ENCODE data around the gene WDR4. TPM values are rescaled to one million over a fixed set of nuclear protein-coding genes. Genes with fewer than 3 reads are reported as not detected.
"Not testable (repeated sequence)": the region's sequence is repeated elsewhere in the genome, so short reads cannot be mapped to it uniquely, and the experiment has no call there.

WDR4 gene
- total RNA-seq, 2 donors from 2014 or later = 8.0 to 37.9 TPM

DNA sequence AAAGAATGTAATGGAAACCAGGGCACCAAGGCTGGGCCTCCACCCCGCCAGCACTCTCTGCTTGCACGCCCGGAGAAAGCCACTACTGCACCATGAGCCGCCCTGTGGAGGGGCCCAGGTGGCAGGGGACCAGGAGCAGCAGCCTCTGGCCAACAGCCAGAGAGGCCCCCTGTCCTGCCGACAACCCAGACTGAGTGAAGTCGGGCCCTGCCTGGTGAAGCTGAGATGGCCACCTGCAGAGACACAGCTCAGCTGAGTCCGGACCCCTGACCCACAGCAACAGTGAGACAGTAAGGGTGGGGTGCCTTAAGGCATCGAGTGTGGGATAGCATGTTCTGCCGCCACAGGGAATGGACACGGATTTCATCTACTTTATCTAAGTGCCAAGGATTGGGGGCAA lies 28.9 kb downstream of the WDR4 start:
- DNase-seq (no peak), ATAC-seq (no peak)
- WGBS, 2 donors = 86 to 94% methylated on average over 6 to 10 of the region's 10 CpGs
- intact Hi-C loops (cut with DNase I) = no loop called here
- Histone ChIP-seq H3K4me1 (no peaks in the 10 kb centered on the region), H3K9me3 (no peaks in the 10 kb centered on the region), H3K27me3 (no peaks in the 10 kb centered on the region), H3K36me3 (replicated peaks in 1 of 2; ENCODE audit: insufficient read depth in 1 of 2, low read depth in 2 of 2) (peaks cover 5 to 45% of the 10 kb centered on the region in 2 donors), H3K4me3 (no peak overlapping the region), H3K27ac (no peak overlapping the region)
- no peak for TF ChIP-seq POLR2A (IDR thresholded peaks at IDR 0.05)
- TF ChIP-seq, protein P1, sequence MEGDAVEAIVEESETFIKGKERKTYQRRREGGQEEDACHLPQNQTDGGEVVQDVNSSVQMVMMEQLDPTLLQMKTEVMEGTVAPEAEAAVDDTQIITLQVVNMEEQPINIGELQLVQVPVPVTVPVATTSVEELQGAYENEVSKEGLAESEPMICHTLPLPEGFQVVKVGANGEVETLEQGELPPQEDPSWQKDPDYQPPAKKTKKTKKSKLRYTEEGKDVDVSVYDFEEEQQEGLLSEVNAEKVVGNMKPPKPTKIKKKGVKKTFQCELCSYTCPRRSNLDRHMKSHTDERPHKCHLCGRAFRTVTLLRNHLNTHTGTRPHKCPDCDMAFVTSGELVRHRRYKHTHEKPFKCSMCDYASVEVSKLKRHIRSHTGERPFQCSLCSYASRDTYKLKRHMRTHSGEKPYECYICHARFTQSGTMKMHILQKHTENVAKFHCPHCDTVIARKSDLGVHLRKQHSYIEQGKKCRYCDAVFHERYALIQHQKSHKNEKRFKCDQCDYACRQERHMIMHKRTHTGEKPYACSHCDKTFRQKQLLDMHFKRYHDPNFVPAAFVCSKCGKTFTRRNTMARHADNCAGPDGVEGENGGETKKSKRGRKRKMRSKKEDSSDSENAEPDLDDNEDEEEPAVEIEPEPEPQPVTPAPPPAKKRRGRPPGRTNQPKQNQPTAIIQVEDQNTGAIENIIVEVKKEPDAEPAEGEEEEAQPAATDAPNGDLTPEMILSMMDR (IDR thresholded peaks at IDR 0.05) = no peak

DNA sequence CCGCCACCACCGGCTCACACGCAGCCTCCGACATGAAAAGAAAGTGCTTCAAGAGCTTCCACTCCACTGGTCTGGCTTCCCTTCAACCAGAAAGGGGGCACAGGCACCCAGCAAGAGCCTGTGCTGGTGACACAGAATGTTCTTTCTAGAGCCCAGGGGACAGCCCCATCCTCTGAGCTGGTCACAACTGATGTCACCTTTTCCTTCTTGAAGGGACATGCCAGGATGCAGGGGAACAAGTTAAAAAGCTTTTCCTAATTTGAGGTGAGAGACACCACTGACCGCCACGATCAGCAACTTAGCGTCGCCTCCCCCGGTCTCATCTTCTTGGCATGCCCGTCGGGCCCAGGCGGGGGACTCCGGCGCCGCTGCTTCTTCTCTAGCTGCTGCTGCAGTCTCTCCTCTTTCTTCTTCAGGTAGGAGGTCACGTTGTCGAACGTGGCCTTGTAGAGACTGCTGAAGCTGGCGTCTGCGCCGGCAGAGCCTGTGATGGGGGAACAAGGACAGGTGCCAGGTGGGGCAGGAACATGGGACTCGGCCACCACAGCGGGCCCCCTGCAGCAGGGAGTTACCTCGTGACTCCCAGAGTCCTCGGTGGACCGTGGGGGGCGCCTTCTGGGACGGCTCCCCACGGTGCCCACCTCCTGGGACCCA lies 29.5 kb downstream of the WDR4 start:
- no peak for ATAC-seq
- H3K27ac ChIP-seq = no peak overlapping the region
- TF ChIP-seq, protein P1 (IDR thresholded peaks at IDR 0.05) = no peak
- no peak for TF ChIP-seq POLR2A (IDR thresholded peaks at IDR 0.05)
- H3K36me3 ChIP-seq (replicated peaks in 1 of 2; ENCODE audit: insufficient read depth in 1 of 2, low read depth in 2 of 2) = peaks cover 0 to 39% of the 10 kb centered on the region in 2 donors
- no peak for DNase-seq
- H3K9me3 ChIP-seq = no peaks in the 10 kb centered on the region
- WGBS, 2 donors = 87 to 97% methylated on average over 22 to 23 of the region's 29 CpGs
- no peaks in the 10 kb centered on the region for H3K27me3 ChIP-seq
- intact Hi-C loops (cut with DNase I) = no loop called here
- no peak overlapping the region for H3K4me3 ChIP-seq
- H3K4me1 ChIP-seq = no peaks in the 10 kb centered on the region

DNA sequence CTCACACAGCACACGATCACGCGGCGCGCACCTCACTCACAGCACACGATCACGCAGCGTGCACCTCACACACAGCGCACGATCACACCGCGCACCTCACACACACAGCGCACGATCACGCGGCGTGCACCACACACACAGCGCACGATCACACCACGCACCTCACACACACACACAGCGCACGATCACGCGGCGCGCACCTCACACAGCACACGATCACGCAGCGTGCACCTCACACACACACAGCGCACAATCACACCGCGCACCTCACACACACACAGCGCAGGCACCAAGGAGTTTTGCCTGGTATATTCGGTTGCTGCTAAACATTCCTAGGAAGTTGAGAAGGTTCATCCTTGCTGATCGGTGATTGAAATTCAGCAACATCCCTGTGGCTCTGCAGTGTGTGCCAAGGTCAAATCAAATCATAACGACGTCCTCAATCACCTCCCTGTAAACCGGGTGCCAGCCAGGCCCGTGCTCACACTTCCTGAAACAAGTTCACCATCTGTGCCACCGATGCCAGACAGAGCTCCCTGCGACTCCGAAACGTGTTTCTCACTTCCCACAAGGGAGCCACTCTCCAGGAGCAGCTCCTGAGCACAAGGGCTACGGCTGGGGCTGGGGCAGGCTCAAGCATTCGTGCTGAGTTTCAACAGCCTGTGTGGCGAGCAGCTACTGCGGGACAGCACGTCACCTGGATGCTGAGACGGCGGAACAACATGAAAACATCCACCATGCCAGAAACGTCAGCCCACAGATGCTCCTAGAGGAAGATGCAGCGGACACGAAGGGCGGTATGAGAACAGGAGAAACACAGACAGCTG lies 30.2 kb downstream of the WDR4 start:
- Histone ChIP-seq H3K4me1 (no peaks in the 10 kb centered on the region), H3K9me3 (no peaks in the 10 kb centered on the region), H3K27ac (no peak overlapping the region), H3K36me3 (replicated peaks in 1 of 2; ENCODE audit: insufficient read depth in 1 of 2, low read depth in 2 of 2) (peaks cover 0 to 33% of the 10 kb centered on the region in 2 donors), H3K27me3 (no peaks in the 10 kb centered on the region), H3K4me3 (no peak overlapping the region)
- ATAC-seq = no peak
- DNase-seq = no peak
- no peak for TF ChIP-seq POLR2A (IDR thresholded peaks at IDR 0.05)
- TF ChIP-seq, protein P1 (IDR thresholded peaks at IDR 0.05) = no peak
- intact Hi-C loops (cut with DNase I) = no loop called here
- WGBS, 2 donors = 87 to 91% methylated on average over 49 to 54 of the region's 54 CpGs

DNA sequence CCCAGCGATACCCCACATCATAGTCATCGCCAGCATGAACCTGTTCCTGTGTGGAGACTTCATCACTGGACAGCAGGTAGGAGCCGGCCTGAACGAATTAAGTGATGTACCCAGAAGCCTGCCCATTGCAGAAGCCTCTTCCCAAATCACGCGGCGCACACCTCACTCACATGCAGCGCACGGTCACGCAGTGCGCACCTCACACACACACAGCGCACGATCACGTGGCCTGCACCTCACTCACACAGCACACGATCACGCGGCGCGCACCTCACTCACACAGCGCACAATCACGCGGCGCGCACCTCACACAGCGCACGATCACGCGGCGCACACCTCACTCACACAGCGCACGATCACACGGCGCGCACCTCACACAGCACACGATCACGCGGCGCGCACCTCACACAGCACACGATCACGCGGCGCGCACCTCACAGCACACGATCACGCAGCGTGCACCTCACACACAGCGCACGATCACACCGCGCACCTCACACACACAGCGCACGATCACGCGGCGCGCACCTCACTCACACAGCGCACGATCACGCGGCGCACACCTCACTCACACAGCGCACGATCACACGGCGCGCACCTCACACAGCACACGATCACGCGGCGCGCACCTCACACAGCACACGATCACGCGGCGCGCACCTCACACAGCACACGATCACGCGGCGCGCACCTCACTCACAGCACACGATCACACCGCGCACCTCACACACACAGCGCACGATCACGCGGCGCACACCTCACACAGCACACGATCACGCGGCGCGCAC lies 31.0 kb downstream of the WDR4 start:
- H3K9me3 ChIP-seq; intact Hi-C loops (cut with DNase I); H3K4me1 ChIP-seq; ATAC-seq; H3K4me3 ChIP-seq; DNase-seq; H3K27ac ChIP-seq; H3K27me3 ChIP-seq: not testable (repeated sequence)
- 93% methylated on average over 54 to 57 of the region's 95 CpGs for WGBS, 2 donors
- H3K36me3 ChIP-seq (replicated peaks in 1 of 2; ENCODE audit: insufficient read depth in 1 of 2, low read depth in 2 of 2) = peaks cover 0 to 25% of the 10 kb centered on the region in 2 donors

DNA sequence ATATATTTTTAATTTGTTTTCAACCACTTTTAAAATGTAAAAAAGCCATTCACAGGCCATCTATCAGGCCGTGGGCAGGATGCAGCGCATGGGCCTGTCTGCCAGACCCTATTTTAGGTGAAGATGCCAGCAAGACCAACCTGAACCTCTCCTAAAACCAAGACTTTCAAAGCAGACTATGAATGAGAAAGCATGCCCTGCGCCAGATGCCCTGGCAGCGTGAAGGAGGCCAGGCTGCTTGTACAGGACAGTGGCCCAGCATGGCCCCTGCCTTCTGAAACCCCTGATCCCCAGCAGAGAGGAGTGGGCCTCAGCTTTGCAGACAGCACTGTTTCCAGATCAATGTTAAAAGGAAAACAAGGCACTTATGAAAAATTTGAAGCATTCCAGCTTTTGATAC lies 31.6 kb downstream of the WDR4 start:
- no peak overlapping the region for H3K27ac ChIP-seq
- ATAC-seq (no peak), DNase-seq (peak in 2 of 4 donors; percentile 2 to 5)
- H3K9me3 ChIP-seq = no peaks in the 10 kb centered on the region
- 90 to 98% methylated on average over 4 of the region's 4 CpGs for WGBS, 2 donors
- no peaks in the 10 kb centered on the region for H3K4me1 ChIP-seq
- no peaks in the 10 kb centered on the region for H3K27me3 ChIP-seq
- H3K36me3 ChIP-seq (replicated peaks in 1 of 2; ENCODE audit: insufficient read depth in 1 of 2, low read depth in 2 of 2) = peaks cover 1 to 25% of the 10 kb centered on the region in 2 donors
- TF ChIP-seq, protein P1 (IDR thresholded peaks at IDR 0.05) = no peak
- TF ChIP-seq POLR2A (IDR thresholded peaks at IDR 0.05) = no peak
- no peak overlapping the region for H3K4me3 ChIP-seq
- intact Hi-C loops (cut with DNase I) = no loop called here
